ENCODE results near the gene DHX35. TPM values are rescaled to one million over a fixed set of nuclear protein-coding genes. Genes with fewer than 3 reads are reported as not detected.

DHX35 gene
- total RNA-seq, 1 donor from 2014 or later = 6.1 TPM

DNA sequence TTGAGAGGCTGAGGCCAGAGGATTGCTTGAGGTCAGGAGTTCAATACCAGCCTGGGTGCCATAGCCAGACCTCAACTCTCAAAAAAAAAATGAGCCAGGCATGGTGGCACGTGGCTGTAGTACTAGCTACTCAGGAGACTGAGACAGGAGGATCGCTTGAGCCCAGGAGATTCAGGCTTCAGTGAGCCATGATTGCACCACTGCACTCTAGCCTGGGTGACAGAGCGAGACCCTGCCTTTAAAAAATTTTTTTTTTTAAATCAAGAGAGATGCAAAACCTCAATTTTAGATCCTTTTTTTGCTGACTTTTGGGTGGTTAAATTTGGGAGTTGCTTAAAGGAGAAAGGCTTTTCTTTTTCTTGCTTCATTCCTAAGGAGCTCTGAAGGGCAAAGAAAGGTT, 70.9 kb downstream of the DHX35 start:
- no peak overlapping the region for H3K4me3 ChIP-seq (ENCODE audit: low read depth, low read length)
- DNase-seq (ENCODE audit: low read depth) = no peak
- TF ChIP-seq, protein P1, sequence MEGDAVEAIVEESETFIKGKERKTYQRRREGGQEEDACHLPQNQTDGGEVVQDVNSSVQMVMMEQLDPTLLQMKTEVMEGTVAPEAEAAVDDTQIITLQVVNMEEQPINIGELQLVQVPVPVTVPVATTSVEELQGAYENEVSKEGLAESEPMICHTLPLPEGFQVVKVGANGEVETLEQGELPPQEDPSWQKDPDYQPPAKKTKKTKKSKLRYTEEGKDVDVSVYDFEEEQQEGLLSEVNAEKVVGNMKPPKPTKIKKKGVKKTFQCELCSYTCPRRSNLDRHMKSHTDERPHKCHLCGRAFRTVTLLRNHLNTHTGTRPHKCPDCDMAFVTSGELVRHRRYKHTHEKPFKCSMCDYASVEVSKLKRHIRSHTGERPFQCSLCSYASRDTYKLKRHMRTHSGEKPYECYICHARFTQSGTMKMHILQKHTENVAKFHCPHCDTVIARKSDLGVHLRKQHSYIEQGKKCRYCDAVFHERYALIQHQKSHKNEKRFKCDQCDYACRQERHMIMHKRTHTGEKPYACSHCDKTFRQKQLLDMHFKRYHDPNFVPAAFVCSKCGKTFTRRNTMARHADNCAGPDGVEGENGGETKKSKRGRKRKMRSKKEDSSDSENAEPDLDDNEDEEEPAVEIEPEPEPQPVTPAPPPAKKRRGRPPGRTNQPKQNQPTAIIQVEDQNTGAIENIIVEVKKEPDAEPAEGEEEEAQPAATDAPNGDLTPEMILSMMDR (conservative IDR thresholded peaks at IDR 0.05; ENCODE audit: low read depth, low read length) = no peak

DNA sequence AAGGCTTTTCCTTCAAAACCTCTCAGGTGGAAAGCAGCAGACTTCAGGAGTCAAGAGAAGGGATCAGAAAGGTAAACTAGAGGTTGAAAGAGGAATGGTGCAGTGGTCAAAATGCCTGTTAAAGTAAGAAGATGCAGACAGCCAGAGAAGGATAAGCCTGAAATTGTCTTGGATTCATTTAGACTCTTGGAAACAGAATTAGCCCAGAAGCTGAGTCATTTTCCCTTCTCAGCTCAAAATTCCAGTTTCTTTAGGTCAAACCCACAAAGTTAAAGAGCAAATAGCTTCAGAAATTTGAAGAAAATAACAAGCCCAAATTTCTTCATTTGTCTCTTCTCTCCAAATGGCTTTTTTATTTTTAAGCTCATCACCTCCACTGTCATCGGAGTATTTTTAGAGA, 73.9 kb downstream of the DHX35 start:
- TF ChIP-seq, protein P1 (conservative IDR thresholded peaks at IDR 0.05; ENCODE audit: low read depth, low read length) = no peak
- H3K4me3 ChIP-seq (ENCODE audit: low read depth, low read length) = no peak overlapping the region
- no peak for DNase-seq (ENCODE audit: low read depth)

DNA sequence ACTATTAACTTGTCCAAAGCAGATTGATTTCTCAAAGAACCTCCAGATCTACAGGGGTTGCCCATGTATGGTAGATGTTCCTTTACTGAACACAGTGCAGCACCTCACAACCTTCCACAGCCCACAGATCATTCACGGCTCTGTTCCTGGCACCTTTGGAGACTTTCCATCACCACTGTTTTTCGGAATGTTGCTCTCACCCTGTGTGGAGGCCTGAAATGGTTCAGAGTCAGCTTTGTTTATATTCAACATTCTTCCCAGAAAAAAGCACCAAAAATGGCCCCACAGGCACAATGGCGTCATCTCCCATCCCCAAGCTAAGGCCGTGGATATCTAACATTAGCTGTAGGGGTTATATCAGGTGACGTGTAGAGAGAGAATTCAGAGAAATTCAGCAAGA, 74.7 kb downstream of the DHX35 start:
- TF ChIP-seq, protein P1 (conservative IDR thresholded peaks at IDR 0.05; ENCODE audit: low read depth, low read length) = no peak
- H3K4me3 ChIP-seq (ENCODE audit: low read depth, low read length) = no peak overlapping the region
- DNase-seq (ENCODE audit: low read depth) = no peak

DNA sequence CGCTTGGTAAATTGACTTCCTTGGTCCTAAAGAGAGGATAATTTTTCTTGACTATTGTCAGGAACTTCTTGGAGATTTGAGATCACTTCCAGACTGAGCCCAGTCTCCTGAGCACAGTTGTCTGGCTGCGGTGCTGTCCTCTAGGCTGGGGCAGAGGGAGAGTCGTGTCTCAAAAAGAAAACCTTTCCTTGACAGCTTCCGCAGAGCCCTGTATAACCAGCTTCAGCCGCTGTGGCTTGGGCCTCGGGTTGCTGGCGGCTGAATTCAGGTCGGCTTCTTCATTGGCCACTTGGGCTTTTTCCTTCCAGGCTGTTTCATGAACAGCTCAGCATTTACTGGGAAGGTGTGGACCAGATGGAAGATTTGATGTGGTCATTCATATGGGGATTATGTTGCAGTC, 75.9 kb downstream of the DHX35 start:
- H3K4me3 ChIP-seq (ENCODE audit: low read depth, low read length) = no peak overlapping the region
- DNase-seq (ENCODE audit: low read depth) = no peak
- TF ChIP-seq, protein P1 (conservative IDR thresholded peaks at IDR 0.05; ENCODE audit: low read depth, low read length) = no peak

DNA sequence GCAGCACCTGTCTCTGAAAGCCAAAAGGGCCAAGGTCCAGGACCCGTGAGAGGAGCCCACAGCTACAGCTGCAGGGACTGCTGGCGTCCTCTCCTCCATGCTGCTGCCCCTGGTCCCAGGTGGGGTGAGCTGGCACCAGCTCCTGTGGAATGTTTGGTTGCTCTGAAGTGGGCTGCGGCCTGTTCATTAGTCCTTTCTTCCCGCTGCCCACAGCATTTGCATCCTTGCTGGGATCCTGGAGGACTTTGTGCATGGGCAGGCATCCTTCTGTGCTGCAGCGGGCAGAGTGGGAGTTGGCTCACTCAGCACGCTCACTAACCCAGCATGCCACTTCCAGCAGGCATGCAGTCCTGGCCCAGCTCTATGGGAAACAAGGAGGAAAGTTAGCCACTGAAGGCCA, 76.4 kb downstream of the DHX35 start:
- no peak for DNase-seq (ENCODE audit: low read depth)
- TF ChIP-seq, protein P1 (conservative IDR thresholded peaks at IDR 0.05; ENCODE audit: low read depth, low read length) = no peak
- H3K4me3 ChIP-seq (ENCODE audit: low read depth, low read length) = no peak overlapping the region

DNA sequence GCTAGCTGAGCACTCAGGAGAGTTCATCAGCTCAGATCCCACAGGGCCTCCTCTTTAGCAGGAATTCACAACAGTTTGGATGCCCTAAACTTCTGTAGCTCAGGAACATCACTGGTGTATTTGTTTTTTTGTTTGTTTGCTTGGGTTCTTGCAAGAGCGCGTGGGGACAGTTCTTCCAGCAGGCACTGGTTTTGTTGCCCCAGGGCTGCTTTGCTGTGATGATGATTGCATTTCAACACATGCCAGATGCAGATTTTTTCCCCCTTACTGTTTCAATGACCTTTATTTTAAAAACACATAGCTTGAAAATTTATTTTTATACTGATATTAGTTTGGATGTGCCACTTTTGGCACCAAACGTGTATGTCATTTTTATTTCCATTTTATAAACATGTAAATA, 77.1 kb downstream of the DHX35 start:
- TF ChIP-seq, protein P1 (conservative IDR thresholded peaks at IDR 0.05; ENCODE audit: low read depth, low read length) = no peak
- no peak for DNase-seq (ENCODE audit: low read depth)
- H3K4me3 ChIP-seq (ENCODE audit: low read depth, low read length) = no peak overlapping the region

DNA sequence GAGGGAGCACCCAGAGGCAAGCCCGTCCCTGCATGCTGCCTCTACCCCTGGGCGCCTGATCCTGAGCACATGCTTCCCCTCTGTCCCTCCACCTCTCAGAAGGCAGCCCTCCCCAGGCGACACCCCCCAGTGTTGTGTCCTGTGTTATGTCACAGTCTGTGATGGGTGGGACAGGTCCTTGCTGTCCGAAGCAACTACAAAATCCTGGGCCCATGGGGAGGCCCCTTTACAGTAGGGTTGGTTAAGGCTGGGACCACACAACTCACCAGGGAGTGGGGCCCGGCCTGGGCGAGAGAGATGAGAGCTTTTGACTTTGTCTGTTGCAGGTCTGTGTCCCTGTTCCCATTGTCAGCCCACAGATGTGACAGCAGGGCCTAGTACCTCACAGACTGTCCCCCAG, 78.0 kb downstream of the DHX35 start:
- no peak overlapping the region for H3K4me3 ChIP-seq (ENCODE audit: low read depth, low read length)
- TF ChIP-seq, protein P1 (conservative IDR thresholded peaks at IDR 0.05; ENCODE audit: low read depth, low read length) = no peak
- no peak for DNase-seq (ENCODE audit: low read depth)
